ENCODE measurements around the gene KRT23. TPM values are rescaled to one million over a fixed set of nuclear protein-coding genes. Genes with fewer than 3 reads are reported as not detected.

The KRT23 gene
- total and polyA plus RNA-seq, 2 of the 13 experiments (the other 11 are each of a cell fraction or from before 2014, with no cell fraction given) = 24.7 to 51.1 TPM

DNA sequence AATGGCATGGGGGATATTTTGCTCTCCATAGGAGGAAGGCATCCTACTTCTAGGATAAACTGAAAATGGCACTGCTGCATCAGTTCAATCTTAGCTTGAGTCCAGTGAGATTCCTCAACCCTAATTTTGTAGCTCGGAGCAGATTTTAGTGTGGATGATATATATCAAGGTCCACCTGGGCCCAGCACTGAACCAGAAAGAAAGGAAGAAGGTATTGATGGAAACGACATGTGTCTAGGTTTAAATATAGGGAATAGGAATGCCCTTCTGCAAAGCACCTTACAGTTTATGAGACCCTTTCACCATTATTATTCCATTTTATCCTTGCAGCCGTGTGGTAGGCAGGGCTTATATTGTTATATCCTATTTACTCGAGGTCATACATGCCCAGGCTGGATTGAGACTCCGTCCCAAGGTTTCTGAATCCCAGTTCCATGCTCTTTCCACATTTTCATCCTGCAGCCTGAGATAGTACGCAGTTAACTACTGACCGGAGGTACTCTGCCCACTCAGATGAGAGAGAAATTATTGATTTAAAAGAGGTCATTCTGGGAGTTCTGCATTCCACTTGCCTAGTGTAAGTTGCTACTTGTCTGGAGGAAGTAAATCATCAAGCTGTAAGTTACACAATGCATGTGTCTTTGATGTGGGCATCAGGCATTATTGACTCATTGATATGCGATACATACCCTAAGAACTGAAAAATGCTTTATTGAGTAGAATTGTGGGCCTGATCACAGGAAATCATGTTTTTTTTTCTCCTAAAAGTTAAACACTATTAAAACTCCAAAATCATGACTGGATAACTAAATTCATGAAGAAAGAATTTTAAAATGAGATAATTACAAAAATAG is 19.2 kb upstream of the KRT23 start (continued):
- TF ChIP-seq ZNF746 (CRISPR knock-in tag; IDR thresholded peaks at IDR 0.05) = peak; percentile 73; the same call in 1 of the 2 replicates
- TF ChIP-seq RARA (CRISPR knock-in tag; IDR thresholded peaks at IDR 0.05) = peak; percentile 100
- 0 out of 2 replicates have a peak, but pooled peaks have one; percentile 57 for TF ChIP-seq ZNF780A (CRISPR knock-in tag; IDR thresholded peaks at IDR 0.05)
- peak; percentile 95 for TF ChIP-seq ZNF644 (CRISPR knock-in tag; IDR thresholded peaks at IDR 0.05; ENCODE audit: low read depth)
- TF ChIP-seq ATF7 (IDR thresholded peaks at IDR 0.05) = peak; percentile 91
- TF ChIP-seq ATF7 (CRISPR knock-in tag; IDR thresholded peaks at IDR 0.05) = peak; percentile 81; the same call in 1 of the 2 replicates
- TF ChIP-seq KLF16 (CRISPR knock-in tag; IDR thresholded peaks at IDR 0.05) = peak in 1 of 2 experiments; percentile 96; a peak in 2 of 4 replicates
- peak; percentile 96 for TF ChIP-seq KDM6A (CRISPR knock-in tag; IDR thresholded peaks at IDR 0.05; ENCODE audit: low read depth)
- peak; percentile 43 for TF ChIP-seq STAG1 (CRISPR knock-in tag; IDR thresholded peaks at IDR 0.05)
- peak; percentile 78; the same call in 1 of the 2 replicates for TF ChIP-seq FOSL1 (CRISPR knock-in tag; IDR thresholded peaks at IDR 0.05; ENCODE audit: borderline replicate concordance)
- peak; percentile 97; the same call in 1 of the 2 replicates for TF ChIP-seq FOXJ3 (CRISPR knock-in tag; IDR thresholded peaks at IDR 0.05; ENCODE audit: borderline replicate concordance)
- TF ChIP-seq ZNF670 (CRISPR knock-in tag; IDR thresholded peaks at IDR 0.05; ENCODE audit: borderline replicate concordance) = peak; percentile 94
- TF ChIP-seq SP1 (IDR thresholded peaks at IDR 0.05) = no peak
- TF ChIP-seq SP1 (CRISPR knock-in tag; IDR thresholded peaks at IDR 0.05) = no peak
- no peak for TF ChIP-seq SRSF4 (IDR thresholded peaks at IDR 0.05; ENCODE audit: low read depth, low read length, poor library complexity, severe bottlenecking)
- peak; percentile 60; the same call in 1 of the 2 replicates for TF ChIP-seq GZF1 (CRISPR knock-in tag; IDR thresholded peaks at IDR 0.05)
- no peak for TF ChIP-seq CEBPZ (IDR thresholded peaks at IDR 0.05; ENCODE audit: low read length)
- no peak; the same call in 1 of the 2 replicates for TF ChIP-seq ZNF709 (CRISPR knock-in tag; IDR thresholded peaks at IDR 0.05)
- TF ChIP-seq MAZ (IDR thresholded peaks at IDR 0.05; ENCODE audit: borderline replicate concordance, low read depth, low read length) = 0 out of 2 replicates have a peak, but pooled peaks have one; percentile 21
- TF ChIP-seq MAZ (CRISPR knock-in tag; IDR thresholded peaks at IDR 0.05; ENCODE audit: low read depth) = no peak
- TF ChIP-seq ZNF501 (CRISPR knock-in tag; IDR thresholded peaks at IDR 0.05) = no peak
- peak; percentile 95 for TF ChIP-seq GFI1 (CRISPR knock-in tag; IDR thresholded peaks at IDR 0.05; ENCODE audit: borderline replicate concordance)
- TF ChIP-seq KDM5A (IDR thresholded peaks at IDR 0.05; ENCODE audit: borderline replicate concordance, low read length) = peak; percentile 32; the same call in 1 of the 2 replicates
